Skeletal muscle tissue (tissue), 4 donors: Measurements from ENCODE around the gene ZC3H8. TPM values are rescaled to one million over a fixed set of nuclear protein-coding genes. Genes with fewer than 3 reads are reported as not detected.
A peak's percentile ranks its signal among the peaks of the same experiment; 100 is the strongest.
"Not testable (repeated sequence)": the region's sequence is repeated elsewhere in the genome, so short reads cannot be mapped to it uniquely, and the experiment has no call there.

ENCODE experiments used
- H3K27ac ChIP-seq: one replicate; pipeline ENCODE4 v1.7.0; 2013; ENCODE audit warnings: mild to moderate bottlenecking, low read depth, low read length, inconsistent platforms
- H3K27me3 ChIP-seq, 3 donors: one replicate each; pipeline ENCODE4 v1.7.0; 2013; ENCODE audit warnings: low read length in 3 of 3; ENCODE audit not compliant: control insufficient read depth in 3 of 3, insufficient read depth in 3 of 3
- H3K36me3 ChIP-seq, 3 donors: one replicate each; pipeline ENCODE4 v1.7.0; 2013; ENCODE audit warnings: low read length in 3 of 3; ENCODE audit not compliant: control insufficient read depth in 3 of 3, insufficient read depth in 3 of 3
- H3K4me1 ChIP-seq, 3 donors: one replicate each; pipeline ENCODE4 v1.7.0; 2013; ENCODE audit warnings: low read length in 3 of 3, mild to moderate bottlenecking in 3 of 3; ENCODE audit not compliant: control insufficient read depth in 3 of 3, insufficient read depth in 3 of 3
- H3K4me3 ChIP-seq, 3 donors: one replicate each; pipeline ENCODE4 v1.7.0; 2013; ENCODE audit warnings: low read length in 3 of 3
- H3K9ac ChIP-seq, 3 donors: one replicate each; pipeline ENCODE4 v1.7.0; 2013; ENCODE audit warnings: low read length in 3 of 3, mild to moderate bottlenecking in 3 of 3, moderate library complexity in 2 of 3, low read depth in 1 of 3
- H3K9me3 ChIP-seq, 3 donors: one replicate each; pipeline ENCODE4 v1.7.0; 2013; ENCODE audit warnings: low read length in 3 of 3; ENCODE audit not compliant: control insufficient read depth in 3 of 3
- total RNA-seq: library from RNA; depleted of rRNA; stranded (reverse); fragments of >200 nt; gene quantifications from one replicate; pipeline ENCODE4 v1.2.3, GENCODE V29; 2014
- donor health status: Osteomylitis.

The ZC3H8 gene
- total RNA-seq, 1 donor from 2014 or later = 10.4 TPM

- not testable (repeated sequence) for H3K4me1 ChIP-seq, H3K9me3 ChIP-seq, H3K36me3 ChIP-seq, H3K27ac ChIP-seq, H3K27me3 ChIP-seq, H3K4me3 ChIP-seq, H3K9ac ChIP-seq
These were observed 28.7 kb upstream of the ZC3H8 start for GRCh38 chr2:112283535-112283934.

GRCh38 chr2:112282066-112282465 lies 27.2 kb upstream of the ZC3H8 start:
- not testable (repeated sequence) for H3K4me3 ChIP-seq, H3K36me3 ChIP-seq, H3K9me3 ChIP-seq, H3K9ac ChIP-seq, H3K27ac ChIP-seq, H3K27me3 ChIP-seq, H3K4me1 ChIP-seq

GRCh38 chr2:112277596-112278220 lies 22.9 kb upstream of the ZC3H8 start:
- Histone ChIP-seq H3K9me3 (no peaks in the 10 kb centered on the region), H3K4me1 (peaks cover 0 to 5% (median 2%) of the 10 kb centered on the region in 3 donors), H3K36me3 (peaks cover 0 to 2% (median 0%) of the 10 kb centered on the region in 3 donors), H3K27me3 (no peaks in the 10 kb centered on the region), H3K9ac (peak overlapping the region in 1 of 3 donors; percentile 12), H3K4me3 (peak overlapping the region in 1 of 3 donors; percentile 14), H3K27ac (no peak overlapping the region)

GRCh38 chr2:112276954-112277353 lies 22.1 kb upstream of the ZC3H8 start:
- Histone ChIP-seq H3K9ac (peak overlapping the region in 2 of 3 donors; percentile 74 to 84), H3K27me3 (no peaks in the 10 kb centered on the region), H3K4me1 (peaks cover 0 to 5% (median 0%) of the 10 kb centered on the region in 3 donors), H3K36me3 (peaks cover 0 to 2% (median 0%) of the 10 kb centered on the region in 3 donors), H3K27ac (peak overlapping the region; percentile 100), H3K9me3 (no peaks in the 10 kb centered on the region), H3K4me3 (peak overlapping the region in 1 of 3 donors; percentile 81)

GRCh38 chr2:112275887-112276773 lies 21.3 kb upstream of the ZC3H8 start:
- H3K36me3 ChIP-seq = peaks cover 0 to 2% (median 0%) of the 10 kb centered on the region in 3 donors
- no peaks in the 10 kb centered on the region for H3K9me3 ChIP-seq
- H3K4me3 ChIP-seq = peak overlapping the region; percentile 82 to 95 (median 94)
- no peaks in the 10 kb centered on the region for H3K27me3 ChIP-seq
- H3K9ac ChIP-seq = peak overlapping the region; percentile 100
- peaks cover 0 to 5% (median 0%) of the 10 kb centered on the region in 3 donors for H3K4me1 ChIP-seq
- H3K27ac ChIP-seq = peak overlapping the region; percentile 100

- Histone ChIP-seq H3K27me3 (no peaks in the 10 kb centered on the region), H3K36me3 (peaks cover 0 to 2% (median 0%) of the 10 kb centered on the region in 3 donors), H3K27ac (peak within 1 kb of the TSS; percentile 100)
These were observed 20.6 kb upstream of the ZC3H8 start, which contains the start of gene ZC3H6 for GRCh38 chr2:112275311-112275886. Gene ZC3H6, plus strand, starts transcription at chr2:112275597. Its CDS starts 398 bp downstream, at chr2:112275995.

GRCh38 chr2:112273349-112273748 lies 18.5 kb upstream of the ZC3H8 start:
- Histone ChIP-seq H3K9ac (no peak overlapping the region), H3K9me3 (no peaks in the 10 kb centered on the region), H3K27ac (no peak overlapping the region), H3K4me3 (no peak overlapping the region), H3K36me3 (peaks cover 0 to 2% (median 0%) of the 10 kb centered on the region in 3 donors), H3K4me1 (peaks cover 0 to 5% (median 0%) of the 10 kb centered on the region in 3 donors), H3K27me3 (no peaks in the 10 kb centered on the region)

More at GRCh38 chr2:112275311-112275886, 20.6 kb upstream of the ZC3H8 start, which contains the start of gene ZC3H6:
- Histone ChIP-seq H3K4me1 (peaks cover 0 to 5% (median 0%) of the 10 kb centered on the region in 3 donors), H3K9me3 (no peaks in the 10 kb centered on the region), H3K9ac (peak within 1 kb of the TSS; percentile 100), H3K4me3 (peak within 1 kb of the TSS; percentile 83 to 95 (median 94))

GRCh38 chr2:112272669-112273068 lies 17.8 kb upstream of the ZC3H8 start:
- no peaks in the 10 kb centered on the region for H3K27me3 ChIP-seq
- H3K4me3 ChIP-seq = no peak overlapping the region
- H3K4me1 ChIP-seq = peaks cover 0 to 5% (median 0%) of the 10 kb centered on the region in 3 donors
- H3K9ac ChIP-seq = no peak overlapping the region
- H3K9me3 ChIP-seq = no peaks in the 10 kb centered on the region
- H3K27ac ChIP-seq = no peak overlapping the region
- peaks cover 0 to 2% (median 0%) of the 10 kb centered on the region in 3 donors for H3K36me3 ChIP-seq

- H3K4me1 ChIP-seq = no peaks in the 10 kb centered on the region
- H3K9ac ChIP-seq = no peak overlapping the region
- H3K27ac ChIP-seq = no peak overlapping the region
- no peaks in the 10 kb centered on the region for H3K36me3 ChIP-seq
- H3K9me3 ChIP-seq = no peaks in the 10 kb centered on the region
- no peaks in the 10 kb centered on the region for H3K27me3 ChIP-seq
- H3K4me3 ChIP-seq = no peak overlapping the region
These were observed 13.7 kb upstream of the ZC3H8 start for GRCh38 chr2:112268547-112268946.
